GM12874 (cell line): ENCODE results near the gene HORMAD2.

Experiments
- TF ChIP-seq, protein P1 (sequence below): IDR thresholded peaks from 2 replicates; pipeline ENCODE4 v1.5.1; 2011; ENCODE audit warnings: low read depth, mild to moderate bottlenecking, control low read depth, low read length, moderate library complexity; ENCODE audit not compliant: insufficient read depth

Gene HORMAD2

DNA sequence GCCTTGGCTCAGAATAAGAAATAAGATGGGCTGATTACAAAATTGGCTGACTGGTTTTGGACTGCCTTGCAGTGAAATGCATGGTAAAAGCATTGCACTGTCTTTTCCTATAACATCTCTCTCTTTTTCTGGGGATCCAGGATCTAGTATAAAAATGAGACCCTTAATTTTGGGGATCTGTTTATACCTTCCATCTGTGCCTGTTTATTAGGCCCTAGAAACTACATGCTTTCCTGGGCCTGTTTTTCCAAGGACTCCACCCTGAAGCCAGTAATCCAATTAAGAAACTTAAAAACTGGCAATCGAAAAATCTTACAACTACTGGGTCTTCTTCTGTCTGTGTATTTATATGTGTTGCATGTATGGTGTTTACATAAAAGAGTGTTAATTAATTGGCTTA is 14.5 kb downstream of the HORMAD2 start:
- TF ChIP-seq, protein P1, sequence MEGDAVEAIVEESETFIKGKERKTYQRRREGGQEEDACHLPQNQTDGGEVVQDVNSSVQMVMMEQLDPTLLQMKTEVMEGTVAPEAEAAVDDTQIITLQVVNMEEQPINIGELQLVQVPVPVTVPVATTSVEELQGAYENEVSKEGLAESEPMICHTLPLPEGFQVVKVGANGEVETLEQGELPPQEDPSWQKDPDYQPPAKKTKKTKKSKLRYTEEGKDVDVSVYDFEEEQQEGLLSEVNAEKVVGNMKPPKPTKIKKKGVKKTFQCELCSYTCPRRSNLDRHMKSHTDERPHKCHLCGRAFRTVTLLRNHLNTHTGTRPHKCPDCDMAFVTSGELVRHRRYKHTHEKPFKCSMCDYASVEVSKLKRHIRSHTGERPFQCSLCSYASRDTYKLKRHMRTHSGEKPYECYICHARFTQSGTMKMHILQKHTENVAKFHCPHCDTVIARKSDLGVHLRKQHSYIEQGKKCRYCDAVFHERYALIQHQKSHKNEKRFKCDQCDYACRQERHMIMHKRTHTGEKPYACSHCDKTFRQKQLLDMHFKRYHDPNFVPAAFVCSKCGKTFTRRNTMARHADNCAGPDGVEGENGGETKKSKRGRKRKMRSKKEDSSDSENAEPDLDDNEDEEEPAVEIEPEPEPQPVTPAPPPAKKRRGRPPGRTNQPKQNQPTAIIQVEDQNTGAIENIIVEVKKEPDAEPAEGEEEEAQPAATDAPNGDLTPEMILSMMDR: no peak

DNA sequence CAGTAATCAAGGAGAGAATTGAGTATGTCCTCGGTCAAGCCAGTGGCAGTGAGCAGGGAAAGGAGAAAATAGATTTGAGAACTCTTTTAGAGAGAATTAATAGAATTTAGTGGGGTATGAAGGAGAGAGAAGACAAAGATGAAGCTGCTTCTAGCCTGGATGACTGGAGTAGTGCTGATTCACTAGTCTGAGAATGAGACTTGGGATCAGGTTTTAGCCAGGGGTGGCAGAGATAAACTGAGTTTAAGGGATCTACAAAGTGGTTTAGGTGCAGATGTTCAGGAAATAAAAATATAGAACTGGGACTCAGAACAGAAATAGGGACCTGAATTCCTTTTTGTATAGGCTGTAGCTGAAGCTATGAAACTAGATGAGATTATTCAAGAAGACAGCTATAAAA is 17.6 kb downstream of the HORMAD2 start:
- TF ChIP-seq, protein P1: no peak

DNA sequence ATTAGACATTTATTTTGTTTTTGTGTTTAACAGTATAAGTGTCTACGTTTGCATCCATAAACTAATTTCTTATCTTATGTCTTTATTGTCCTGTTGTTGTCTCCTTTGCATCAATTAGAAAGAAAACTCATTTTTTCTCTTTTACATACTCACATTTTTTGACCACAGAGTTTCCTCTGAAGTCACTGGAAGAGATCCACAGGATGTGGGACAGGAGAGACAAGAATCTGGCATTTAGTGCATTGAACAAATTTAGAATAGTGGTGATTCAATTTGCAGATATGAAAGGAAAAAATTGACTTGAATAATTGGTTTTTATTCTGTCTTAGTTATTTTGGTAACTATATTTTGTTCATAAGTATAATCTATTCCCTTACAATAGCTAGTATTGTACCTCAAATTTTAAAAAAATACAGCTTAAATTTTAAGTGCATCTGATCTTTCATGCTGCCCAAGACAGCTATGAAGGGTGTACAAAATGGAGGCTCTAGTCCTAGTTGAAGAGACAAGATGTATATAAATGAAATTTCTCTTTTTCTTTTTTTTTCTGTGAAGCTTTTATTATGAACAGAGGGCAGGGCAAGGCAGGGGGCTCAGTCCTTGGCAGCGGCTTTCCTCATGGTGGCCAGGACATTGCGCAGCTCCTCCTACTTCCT is 24.4 kb downstream of the HORMAD2 start:
- TF ChIP-seq, protein P1: no peak

DNA sequence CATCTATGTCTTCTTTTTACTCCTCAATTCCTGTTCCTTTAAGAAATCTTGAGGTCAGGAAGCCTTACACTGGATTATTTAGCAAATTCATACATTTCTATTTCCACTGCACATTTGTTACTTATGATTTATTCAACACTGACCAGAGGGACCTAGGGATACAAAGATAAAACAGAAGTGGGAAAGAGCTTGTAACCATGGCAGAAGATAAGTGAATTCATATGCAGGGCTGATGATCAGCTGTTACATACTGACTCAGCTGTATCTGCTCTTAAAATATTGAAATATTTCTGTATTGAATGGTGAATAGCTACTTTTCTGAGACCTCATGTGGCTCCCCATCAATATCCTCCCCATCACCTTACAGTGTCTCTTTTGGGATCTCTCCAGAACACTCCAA is 25.2 kb downstream of the HORMAD2 start:
- TF ChIP-seq, protein P1: no peak

DNA sequence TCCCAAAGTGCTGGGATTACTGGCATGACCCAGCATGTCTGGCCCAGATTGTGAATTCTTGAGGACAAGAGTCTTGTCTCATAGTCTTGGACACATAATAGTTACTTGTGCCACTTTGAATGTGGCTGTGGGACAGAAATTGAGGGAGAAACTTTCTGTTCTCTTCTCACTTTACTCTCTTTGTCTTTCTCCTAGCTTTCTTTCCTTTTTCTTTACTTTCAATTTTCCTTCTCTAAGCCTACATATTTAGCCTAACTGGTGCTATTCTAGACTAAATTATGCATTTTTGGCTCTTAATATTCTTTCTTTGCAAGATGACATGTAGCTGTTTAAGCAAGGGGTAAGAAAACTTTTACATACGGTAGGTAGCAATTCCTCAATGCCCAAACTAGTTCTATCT is 33.2 kb downstream of the HORMAD2 start:
- TF ChIP-seq, protein P1: no peak

DNA sequence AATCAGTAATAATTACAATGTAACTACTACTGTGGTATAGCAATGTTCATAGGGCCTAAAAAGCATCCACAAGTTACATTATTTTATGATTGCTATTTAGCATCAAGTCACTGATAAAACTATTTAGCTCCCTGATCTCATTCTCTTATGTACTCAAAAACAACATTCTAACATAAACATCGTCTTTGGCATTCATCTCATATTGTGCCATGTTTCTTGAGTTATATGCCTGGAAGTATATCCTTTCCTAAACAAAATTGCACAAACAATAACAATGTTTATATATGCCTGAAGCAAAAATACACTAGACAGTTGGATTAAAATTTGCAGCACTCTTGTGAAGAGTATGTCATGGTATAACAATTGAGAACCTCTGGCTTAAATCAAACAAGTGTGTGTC is 34.1 kb downstream of the HORMAD2 start:
- TF ChIP-seq, protein P1: no peak

DNA sequence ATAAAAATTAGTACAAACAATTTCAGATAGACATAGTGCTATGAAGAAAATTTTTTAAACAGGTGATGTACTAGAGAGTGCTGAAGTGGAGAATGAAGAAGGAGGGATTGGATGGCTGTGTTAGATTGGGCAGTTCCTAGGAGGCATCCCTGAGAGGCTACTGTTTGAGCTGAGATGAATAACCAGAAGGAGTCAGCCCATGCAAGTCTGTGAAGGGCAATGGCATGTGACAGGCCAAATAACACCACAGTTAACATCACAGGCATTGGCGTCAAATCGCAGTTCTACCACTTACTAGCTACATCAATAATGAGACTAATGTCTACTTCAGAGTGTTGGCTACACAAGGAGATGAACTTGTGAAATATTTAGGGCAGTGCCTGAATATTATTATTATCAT is 35.4 kb downstream of the HORMAD2 start:
- TF ChIP-seq, protein P1: no peak
